Urothelium cell line (cell line): ENCODE results near the gene APOA5.
A peak's percentile ranks its signal among the peaks of the same experiment; 100 is the strongest.
"Not testable (repeated sequence)": the region's sequence is repeated elsewhere in the genome, so short reads cannot be mapped to it uniquely, and the experiment has no call there.

Experiments
- DNase-seq: peaks from one replicate; pipeline ENCODE4 v3.0.0; 2011; ENCODE audit warnings: low spot score, mixed read lengths
- FAIRE-seq: peaks from 2 replicates; lab custom pipeline; 2011; peaks lifted over from hg19 to GRCh38; lab: Jason Lieb, UNC

Gene APOA5

GRCh38 chr11:116791813-116792143 is at the start of gene APOA5:
Gene APOA5, minus strand, starts transcription at chr11:116791879. Its CDS starts 19 bp downstream, at chr11:116791860.
- no peak for FAIRE-seq

GRCh38 chr11:116840746-116841296 is 49.1 kb upstream of the APOA5 start:
- FAIRE-seq (no peak), DNase-seq (no peak)

More at GRCh38 chr11:116791813-116792143, at the start of gene APOA5:
- DNase-seq, result no peak

- DNase-seq (no peak), FAIRE-seq (no peak)
These were observed 48.6 kb upstream of the APOA5 start for GRCh38 chr11:116840224-116840745.

- no peak for DNase-seq
These were observed 46.8 kb upstream of the APOA5 start for GRCh38 chr11:116838321-116839084.

GRCh38 chr11:116837231-116838091 is 45.8 kb upstream of the APOA5 start, which contains the start of gene APOA1:
Gene APOA1, minus strand, starts transcription at chr11:116837622. Its CDS starts 235 bp downstream, at chr11:116837387.
- DNase-seq (peak; percentile 33), FAIRE-seq (no peak)

More at GRCh38 chr11:116838321-116839084, 46.8 kb upstream of the APOA5 start:
- no peak for FAIRE-seq

- no peak for FAIRE-seq
- no peak for DNase-seq
These were observed 44.9 kb upstream of the APOA5 start for GRCh38 chr11:116836632-116836991.

GRCh38 chr11:116835791-116836631 is 44.3 kb upstream of the APOA5 start:
- DNase-seq (peak; percentile 89), FAIRE-seq (no peak)

GRCh38 chr11:116835042-116835772 is 43.5 kb upstream of the APOA5 start:
- no peak for DNase-seq

GRCh38 chr11:116834535-116835041 is 42.9 kb upstream of the APOA5 start:
- DNase-seq, FAIRE-seq: not testable (repeated sequence)

More at GRCh38 chr11:116835042-116835772, 43.5 kb upstream of the APOA5 start:
- FAIRE-seq, result no peak

GRCh38 chr11:116833816-116834534 is 42.3 kb upstream of the APOA5 start:
- no peak for FAIRE-seq

GRCh38 chr11:116833491-116833815 is 41.8 kb upstream of the APOA5 start:
- FAIRE-seq, result no peak

More at GRCh38 chr11:116833816-116834534, 42.3 kb upstream of the APOA5 start:
- DNase-seq, result no peak

GRCh38 chr11:116832350-116833290 is 40.9 kb upstream of the APOA5 start:
- DNase-seq, result no peak
- FAIRE-seq, result no peak

More at GRCh38 chr11:116833491-116833815, 41.8 kb upstream of the APOA5 start:
- DNase-seq, result no peak

- no peak for DNase-seq
These were observed 40.2 kb upstream of the APOA5 start for GRCh38 chr11:116831790-116832349.

GRCh38 chr11:116830184-116830912 is 38.7 kb upstream of the APOA5 start:
- FAIRE-seq (no peak), DNase-seq (no peak)

More at GRCh38 chr11:116831790-116832349, 40.2 kb upstream of the APOA5 start:
- no peak for FAIRE-seq

GRCh38 chr11:116829525-116830183 is 38.0 kb upstream of the APOA5 start, which contains the start of gene APOC3:
Gene APOC3, plus strand, starts transcription at chr11:116829907. Its CDS starts 676 bp downstream, at chr11:116830583.
- DNase-seq, result no peak
- no peak for FAIRE-seq
